Measurements from ENCODE around the gene CGB3. TPM values are rescaled to one million over a fixed set of nuclear protein-coding genes. Genes with fewer than 3 reads are reported as not detected.

The CGB3 gene
- total and polyA plus RNA-seq, 2 of the 4 experiments (the other 2 are of a cell fraction): not detected

- WGBS, 2 experiments (ENCODE audit: extremely low coverage in 2 of 2, insufficient read length in 1 of 2): 100% methylated on average over 2 of the region's 9 CpGs; no CpG with 5 or more reads in 1 of the 2 experiments
- no peak overlapping the region for H2AFZ ChIP-seq (replicated peaks; ENCODE audit: low read length, poor library complexity)
- peaks cover 45% of the 10 kb centered on the region for H3K36me3 ChIP-seq (ENCODE audit: control insufficient read depth, insufficient read depth, low read length)
- H4K91ac ChIP-seq (ENCODE audit: insufficient read depth, low read depth, low read length): no peak overlapping the region
- ChIA-PET CTCF (no interaction called here), POLR2A (ENCODE audit: unreplicated experiment) (no interaction called here)
- no peaks in the 10 kb centered on the region for H3K9me3 ChIP-seq (ENCODE audit: control insufficient read depth, insufficient read depth, low read length)
- no peak overlapping the region for H3K56ac ChIP-seq (ENCODE audit: extremely low read depth, insufficient read depth, low read length)
- TF ChIP-seq SMC3 (IDR thresholded peaks at IDR 0.05; ENCODE audit: low read depth, low read length): no peak
- TF ChIP-seq ELK1 (IDR thresholded peaks at IDR 0.05; ENCODE audit: borderline replicate concordance, low read depth, low read length): no peak
- no peak for TF ChIP-seq FOS (IDR thresholded peaks at IDR 0.05; ENCODE audit: low read depth, low read length)
- TF ChIP-seq RFX5 (IDR thresholded peaks at IDR 0.05; ENCODE audit: low read depth, low read length): no peak
- dilution Hi-C loops (cut with HindIII; ENCODE audit: low sequenced_read_pairs, unreplicated experiment) (no loop called here), intact Hi-C loops (cut with micrococcal nuclease) (no loop called here), in situ Hi-C loops (cut with MboI; ENCODE audit: low sequenced_read_pairs) (no loop called here)
- no peak overlapping the region for H2AK9ac ChIP-seq (replicated peaks; ENCODE audit: low read depth, low read length, poor library complexity)
- H4K5ac ChIP-seq (ENCODE audit: low read depth, low read length): no peak overlapping the region
- H3K14ac ChIP-seq (replicated peaks; ENCODE audit: low read depth, low read length): no peak overlapping the region
- DNase-seq (no peak), ATAC-seq (ENCODE audit: low read depth) (no peak)
- H4K20me1 ChIP-seq (ENCODE audit: insufficient read depth, low read length): peaks cover 24% of the 10 kb centered on the region
- no peaks in the 10 kb centered on the region for H3K27me3 ChIP-seq (ENCODE audit: control insufficient read depth, insufficient read depth, low read length)
- no peak overlapping the region for H3K4me3 ChIP-seq (ENCODE audit: insufficient read depth, low read depth, low read length)
- H2BK120ac ChIP-seq (ENCODE audit: low read depth, low read length): no peak overlapping the region
- no peak overlapping the region for H3K27ac ChIP-seq (ENCODE audit: insufficient read depth, low read length)
- H3K9ac ChIP-seq (ENCODE audit: low read depth, low read length): no peak overlapping the region
- no peak overlapping the region for H3K23ac ChIP-seq (ENCODE audit: low read depth, low read length)
- H3K4me2 ChIP-seq (ENCODE audit: low read depth, low read length): no peak overlapping the region
- no peak overlapping the region for H2BK20ac ChIP-seq (ENCODE audit: low read depth, low read length)
- H3K4me1 ChIP-seq (ENCODE audit: control insufficient read depth, insufficient read depth, low read length): peaks cover 10% of the 10 kb centered on the region
- H2BK15ac ChIP-seq (ENCODE audit: low read depth, low read length): no peak overlapping the region
- H3K9me1 ChIP-seq (ENCODE audit: insufficient read depth, low read length): peaks cover 13% of the 10 kb centered on the region
- peaks cover 27 to 71% of the 10 kb centered on the region in 2 experiments for H3K79me1 ChIP-seq (ENCODE audit: low read depth in 1 of 2, low read length in 2 of 2)
- no peak overlapping the region for H3K4ac ChIP-seq (ENCODE audit: low read depth, low read length)
- BruUV-seq (replicated peaks): no TSS peak
- H3K18ac ChIP-seq (ENCODE audit: low read depth, low read length): no peak overlapping the region
- no peak overlapping the region for H4K8ac ChIP-seq (ENCODE audit: low read depth in 2 of 2, low read length in 2 of 2)
- H2BK5ac ChIP-seq (ENCODE audit: low read depth, low read length, poor library complexity, severe bottlenecking): no peak overlapping the region
- no peak overlapping the region for H2AK5ac ChIP-seq (ENCODE audit: low read depth, low read length)
Measured at GRCh38 chr19:48988860-48989259, 35.3 kb downstream of the CGB3 start.

Measured in IMR-90 (cell line).